Lower leg skin (tissue), 3 donors: ENCODE measurements around the gene DOK5.

Experiments
- POLR2A ChIP-seq, 2 donors: fragments of 450-650 bp; IDR thresholded peaks; one replicate each; pipeline ENCODE4 v1.6.1; 2016 to 2017; ENCODE audit warnings: antibody characterized with exemption in 2 of 2, mild to moderate bottlenecking in 1 of 2, moderate library complexity in 1 of 2
- TF ChIP-seq, protein P1 (sequence below), 3 donors: fragments of 450-650 bp; IDR thresholded peaks; one replicate each; pipeline ENCODE4 v1.5.1; 2016; ENCODE audit warnings: antibody characterized with exemption in 3 of 3, mild to moderate bottlenecking in 3 of 3, moderate library complexity in 2 of 3

DNA sequence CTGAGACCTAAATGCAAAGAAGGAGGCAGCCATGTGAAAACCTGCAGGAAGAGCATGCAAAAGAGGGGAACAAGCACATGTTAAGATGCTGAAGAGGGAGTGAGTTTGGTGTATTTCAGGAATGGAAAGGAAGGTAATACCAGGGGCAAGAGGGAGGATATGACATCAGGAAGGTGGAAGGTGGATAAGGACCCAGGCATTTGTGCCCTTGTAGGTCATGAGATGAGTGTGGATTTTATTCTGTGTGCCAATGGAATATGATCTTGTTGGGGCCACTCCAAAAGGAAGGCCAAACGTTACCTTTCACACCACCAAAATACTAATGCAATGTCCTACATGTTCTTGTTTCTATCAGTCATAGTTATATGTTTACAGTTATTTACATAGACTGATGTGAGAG is 17.2 kb upstream of the DOK5 start:
- TF ChIP-seq, protein P1, sequence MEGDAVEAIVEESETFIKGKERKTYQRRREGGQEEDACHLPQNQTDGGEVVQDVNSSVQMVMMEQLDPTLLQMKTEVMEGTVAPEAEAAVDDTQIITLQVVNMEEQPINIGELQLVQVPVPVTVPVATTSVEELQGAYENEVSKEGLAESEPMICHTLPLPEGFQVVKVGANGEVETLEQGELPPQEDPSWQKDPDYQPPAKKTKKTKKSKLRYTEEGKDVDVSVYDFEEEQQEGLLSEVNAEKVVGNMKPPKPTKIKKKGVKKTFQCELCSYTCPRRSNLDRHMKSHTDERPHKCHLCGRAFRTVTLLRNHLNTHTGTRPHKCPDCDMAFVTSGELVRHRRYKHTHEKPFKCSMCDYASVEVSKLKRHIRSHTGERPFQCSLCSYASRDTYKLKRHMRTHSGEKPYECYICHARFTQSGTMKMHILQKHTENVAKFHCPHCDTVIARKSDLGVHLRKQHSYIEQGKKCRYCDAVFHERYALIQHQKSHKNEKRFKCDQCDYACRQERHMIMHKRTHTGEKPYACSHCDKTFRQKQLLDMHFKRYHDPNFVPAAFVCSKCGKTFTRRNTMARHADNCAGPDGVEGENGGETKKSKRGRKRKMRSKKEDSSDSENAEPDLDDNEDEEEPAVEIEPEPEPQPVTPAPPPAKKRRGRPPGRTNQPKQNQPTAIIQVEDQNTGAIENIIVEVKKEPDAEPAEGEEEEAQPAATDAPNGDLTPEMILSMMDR (IDR thresholded peaks at IDR 0.05), result no peak
- no peak for TF ChIP-seq POLR2A (IDR thresholded peaks at IDR 0.05)
